ENCODE measurements around the gene TAF6.

The TAF6 gene

DNA sequence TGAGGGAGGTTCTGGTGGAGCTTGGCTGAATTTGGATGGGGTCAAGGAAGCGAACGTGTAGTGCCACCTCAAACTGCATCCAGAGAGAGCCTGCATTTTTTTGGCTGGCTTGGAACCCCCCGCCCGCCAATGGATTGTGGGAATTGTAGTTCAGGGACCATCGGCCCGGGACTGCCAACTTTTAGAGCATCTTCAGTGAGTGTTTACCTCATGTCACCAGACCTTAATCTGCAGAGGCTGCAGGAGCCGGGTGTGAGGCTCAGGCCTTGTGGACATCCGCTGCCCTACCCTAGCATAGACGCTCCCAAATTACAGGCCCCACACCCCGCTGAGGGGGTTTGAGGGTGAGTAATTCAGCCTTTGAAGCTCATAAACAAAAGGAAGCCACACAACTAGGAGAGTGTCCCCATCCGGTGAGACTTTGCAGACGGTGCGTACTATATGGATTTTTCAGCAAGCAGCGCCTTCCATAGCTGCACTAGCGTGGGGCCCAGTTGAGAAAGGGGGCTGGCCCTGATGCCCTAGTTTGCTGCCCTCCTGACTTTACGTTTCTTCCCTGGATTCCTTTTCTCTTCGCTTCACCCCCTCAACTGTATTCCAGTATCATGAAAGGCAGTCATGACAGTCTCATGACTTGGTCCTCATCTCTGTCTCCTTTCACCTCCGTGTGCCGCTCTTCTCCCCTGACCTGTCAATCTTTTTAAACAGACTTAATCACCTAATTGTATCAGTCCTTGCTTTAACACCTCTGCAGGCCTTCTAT lies 993 bp upstream of the TAF6 start:
- DNase-seq: no peak

DNA sequence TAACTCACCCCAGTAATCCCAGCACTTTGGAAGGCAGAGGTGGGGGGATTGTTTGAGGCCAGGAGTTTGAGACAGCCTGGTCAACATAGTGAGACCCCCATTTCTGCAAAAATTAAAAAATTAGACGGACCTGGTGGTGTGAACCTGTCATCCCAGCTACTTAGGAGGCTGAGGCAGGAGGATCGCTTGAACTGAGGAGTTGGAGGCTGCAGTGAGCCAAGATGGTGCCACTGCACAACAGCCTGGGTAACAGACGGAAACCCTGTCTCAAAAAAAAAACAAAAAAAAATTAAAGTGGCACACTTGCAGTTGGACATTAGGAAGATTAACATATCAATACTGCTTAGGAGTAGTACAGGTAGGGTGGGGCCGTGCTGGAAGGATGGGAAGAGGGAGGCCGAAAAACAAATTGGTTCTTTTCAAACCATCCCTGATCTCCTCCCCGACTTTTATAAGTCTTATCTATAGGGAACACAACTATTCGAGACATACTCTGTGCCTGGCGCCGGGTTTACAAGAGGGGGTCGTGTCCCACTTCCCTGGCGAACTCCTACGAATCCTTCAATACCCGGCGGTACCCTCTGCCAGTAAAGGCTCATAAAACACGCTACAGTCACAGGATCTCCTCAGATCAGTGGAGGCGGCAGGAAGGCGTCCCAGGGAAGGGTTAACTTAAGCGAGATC lies 628 bp downstream of the TAF6 start:
- DNase-seq: no peak

DNA sequence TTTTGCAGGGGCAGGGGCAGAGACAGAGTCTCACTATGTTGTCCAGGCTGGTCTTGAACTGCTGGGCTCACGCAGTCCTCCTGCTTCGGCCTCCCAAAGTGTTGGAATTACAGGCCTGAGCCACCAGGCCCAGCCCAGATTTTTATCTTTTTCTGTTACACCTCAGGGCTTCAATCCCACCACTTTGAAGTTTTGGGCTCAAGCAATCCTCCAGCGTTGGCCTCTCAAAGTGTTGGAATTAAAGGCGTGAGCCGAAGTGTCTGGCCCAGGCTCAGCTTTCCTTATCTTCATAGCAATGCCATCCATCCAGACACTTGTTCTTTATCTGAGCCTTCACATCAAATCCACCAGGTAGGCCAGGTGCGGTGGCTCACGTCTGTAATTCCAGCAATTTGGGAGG lies 4.1 kb downstream of the TAF6 start:
- no peak for DNase-seq

DNA sequence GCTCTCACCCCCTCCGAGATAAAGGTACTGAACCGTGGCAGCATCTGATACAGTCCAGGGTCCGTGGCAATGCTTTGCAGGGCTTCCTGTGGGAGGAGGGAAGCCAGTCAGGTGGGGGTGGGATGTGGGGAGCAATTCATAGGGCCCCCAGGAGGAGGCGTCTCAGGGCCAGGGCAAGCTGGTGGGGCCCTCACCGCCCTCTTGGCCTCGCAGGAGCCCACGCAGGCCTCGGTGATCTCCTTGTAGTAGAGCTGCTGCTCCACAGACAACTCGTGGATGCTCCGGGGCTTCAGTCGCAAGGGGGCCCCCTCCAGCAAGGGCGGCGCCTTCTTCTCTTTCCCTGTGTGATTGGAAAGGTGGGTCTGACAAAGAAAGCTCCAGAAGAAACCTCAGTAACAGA lies 7.2 kb downstream of the TAF6 start:
- DNase-seq: no peak

DNA sequence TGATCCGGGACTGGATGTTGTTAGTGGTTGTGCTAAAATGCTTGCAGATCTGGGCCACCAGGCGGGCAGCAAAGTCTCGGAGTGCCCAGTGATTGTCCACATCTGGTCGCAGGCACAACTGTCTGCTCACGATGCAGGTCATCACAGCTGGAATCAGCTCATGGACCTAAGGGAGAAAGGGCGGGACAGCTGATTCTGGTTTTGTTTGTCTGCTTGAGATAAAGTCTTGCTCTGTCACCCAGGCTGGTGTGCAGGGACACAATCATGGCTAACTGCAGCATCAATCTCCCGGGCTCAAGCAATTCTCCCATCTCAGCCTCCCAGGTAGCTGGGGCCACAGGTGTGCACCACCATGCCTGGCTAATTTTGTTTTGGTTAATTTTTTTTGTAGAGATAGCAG lies 8.0 kb downstream of the TAF6 start:
- DNase-seq: no peak

DNA sequence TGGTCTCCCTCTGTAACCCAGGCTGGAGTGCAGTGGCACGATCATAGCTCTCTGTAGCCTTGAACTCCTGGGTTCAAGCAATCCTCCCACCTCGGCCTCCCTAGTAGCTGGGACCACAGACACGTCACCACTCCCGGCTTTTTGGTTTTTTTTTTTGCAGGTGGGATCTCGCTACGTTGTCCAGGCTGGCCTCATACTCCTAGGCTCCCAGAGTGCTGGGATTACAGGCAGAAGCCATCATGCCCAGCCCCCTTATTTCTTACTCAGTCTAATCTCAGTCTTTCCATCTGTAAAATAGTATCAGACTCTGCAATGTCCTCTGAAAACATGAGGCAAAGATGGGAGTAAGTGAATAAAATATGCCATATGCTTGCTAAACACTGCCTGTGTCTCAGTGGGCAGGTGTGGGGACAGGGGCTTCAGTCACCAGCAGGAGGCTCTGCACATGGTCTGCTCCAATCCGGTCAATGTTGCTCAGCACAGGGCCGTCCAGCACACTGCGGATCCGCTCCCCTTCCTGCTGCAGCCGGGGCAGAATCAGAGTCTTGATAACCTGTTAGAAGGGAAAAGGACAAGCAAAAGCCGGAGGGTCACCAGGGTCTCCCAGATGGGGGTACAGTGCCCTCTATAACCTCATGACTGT lies 9.5 kb downstream of the TAF6 start:
- no peak for DNase-seq

DNA sequence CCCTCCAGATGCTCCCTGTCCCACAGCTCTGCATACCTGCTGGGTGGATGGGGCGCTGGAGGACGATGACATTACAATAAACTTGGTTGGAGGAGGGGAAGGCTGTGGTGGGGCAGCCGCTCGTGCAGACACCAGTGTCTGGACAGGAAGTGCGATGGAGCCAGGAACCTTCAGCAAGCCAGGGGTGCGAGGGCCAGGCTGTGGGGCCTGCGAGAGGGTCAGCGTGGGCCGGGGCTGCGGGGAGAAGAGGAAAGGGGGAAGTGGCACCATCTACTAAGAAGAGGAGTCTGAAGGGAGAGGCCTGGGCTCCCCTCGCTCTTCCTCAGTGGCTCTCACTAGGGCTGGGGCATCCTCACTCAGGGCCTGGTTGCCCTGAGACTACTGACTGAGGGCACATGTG lies 11.3 kb downstream of the TAF6 start:
- no peak for DNase-seq

DNA sequence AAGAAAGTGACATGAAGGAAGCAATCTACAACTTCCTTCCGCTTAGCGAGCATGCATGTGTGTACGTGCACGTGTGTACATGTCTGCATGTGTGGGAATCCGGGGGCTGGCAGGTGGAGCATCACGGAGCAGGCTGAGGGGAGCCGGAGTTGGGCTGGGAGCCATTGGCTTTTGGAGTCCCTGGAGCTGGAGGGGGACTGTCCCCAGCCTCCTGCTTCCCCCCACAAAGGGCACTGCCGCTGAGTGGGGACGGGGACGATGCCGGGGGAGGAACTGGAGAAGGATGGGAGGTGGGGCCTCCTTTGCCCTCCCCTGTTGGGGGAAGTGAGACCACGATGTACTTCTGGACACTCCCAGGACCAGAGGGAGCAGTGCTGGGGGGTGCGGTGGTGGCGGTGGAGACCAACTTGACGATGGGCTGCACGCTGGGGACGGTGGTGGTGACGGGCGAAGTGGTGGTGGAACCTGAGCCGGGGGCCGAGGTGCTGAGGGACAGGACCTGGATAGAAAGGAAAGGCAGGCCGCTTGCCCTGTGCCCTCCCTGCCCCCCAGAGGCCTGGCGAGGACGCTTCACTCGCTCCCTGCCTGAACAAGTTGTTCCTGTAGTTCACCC lies 11.9 kb downstream of the TAF6 start:
- no peak for DNase-seq

DNA sequence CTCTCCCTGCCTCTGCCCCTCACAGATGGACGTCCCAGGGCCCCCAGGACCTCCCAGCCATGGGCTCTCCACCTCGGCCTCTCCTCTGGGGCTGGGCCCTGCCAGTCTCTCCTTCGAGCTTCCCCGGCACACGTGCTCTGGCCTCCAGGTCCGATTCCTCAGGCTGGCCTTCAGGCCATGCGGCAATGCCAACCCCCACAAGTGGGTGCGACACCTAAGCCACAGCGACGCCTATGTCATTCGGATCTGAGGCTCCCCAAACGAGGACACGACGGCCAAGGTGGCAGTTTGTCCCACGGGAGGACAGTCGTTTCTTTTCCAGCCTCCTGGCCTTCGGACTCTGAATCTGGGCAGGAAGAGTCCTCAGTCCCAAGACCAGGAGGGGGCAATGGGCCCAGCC lies 12.5 kb downstream of the TAF6 start:
- DNase-seq: no peak

DNA sequence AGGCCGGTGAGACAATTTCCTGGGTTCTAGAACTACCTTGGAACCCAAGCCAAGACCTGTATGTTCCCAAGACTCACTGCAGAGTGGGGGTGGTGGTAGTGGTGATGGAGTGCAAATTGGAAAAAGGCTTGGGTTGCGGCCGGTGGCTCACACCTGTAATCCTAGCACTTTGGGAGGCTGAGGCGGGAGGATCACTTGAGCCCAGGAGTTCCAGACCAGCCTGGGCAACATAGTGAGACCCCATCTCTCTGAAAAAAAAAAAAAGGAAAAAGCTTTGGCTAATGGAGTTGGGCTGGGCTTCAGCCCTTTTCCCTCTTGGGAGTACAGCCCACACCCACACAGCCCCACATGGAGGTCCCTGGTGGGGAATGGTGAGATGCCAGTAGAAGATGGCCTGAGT lies 13.6 kb downstream of the TAF6 start:
- no peak for DNase-seq

DNA sequence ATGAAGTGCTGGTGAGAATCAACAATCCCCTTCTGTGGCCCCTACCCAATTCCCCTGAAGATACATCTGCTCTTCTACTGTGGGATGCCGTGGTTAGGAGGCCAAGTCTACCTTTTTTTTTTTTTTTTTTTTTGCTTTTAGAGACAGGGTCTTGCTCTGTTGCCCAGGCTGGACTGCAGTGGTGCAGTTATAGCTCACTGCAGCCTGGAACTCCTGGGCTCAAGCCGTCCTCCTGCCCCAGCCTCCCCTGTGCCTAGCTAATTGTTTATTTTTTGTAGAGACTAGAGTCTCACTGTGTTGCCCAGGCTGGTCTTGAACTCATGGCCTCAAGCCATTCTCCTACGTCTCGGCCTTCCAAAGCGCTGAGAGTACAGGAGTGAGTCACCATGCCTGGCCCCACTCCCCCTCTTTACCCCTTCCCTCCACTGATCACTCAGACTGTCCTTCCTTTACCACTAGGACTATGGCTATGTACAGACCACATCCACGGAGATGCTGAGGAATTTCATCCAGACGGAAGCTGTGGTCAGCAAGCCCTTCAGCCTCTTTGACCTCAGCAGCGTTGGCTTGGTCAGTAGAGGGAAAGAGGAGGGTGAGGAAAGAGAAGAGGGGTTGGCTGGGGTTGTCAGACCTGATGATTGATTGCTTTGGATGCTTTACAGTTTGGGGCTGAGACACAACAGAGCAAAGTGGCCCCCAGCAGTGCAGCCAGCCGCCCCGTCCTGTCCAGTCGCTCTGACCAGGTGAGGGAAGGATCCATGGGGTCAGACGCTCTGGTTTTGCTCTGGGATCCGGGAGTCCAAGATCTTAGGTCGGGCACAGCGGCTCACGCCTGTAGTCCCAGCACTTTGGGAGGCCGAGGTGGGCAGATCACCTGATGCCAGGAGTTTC lies 16.0 kb downstream of the TAF6 start:
- no peak for DNase-seq

DNA sequence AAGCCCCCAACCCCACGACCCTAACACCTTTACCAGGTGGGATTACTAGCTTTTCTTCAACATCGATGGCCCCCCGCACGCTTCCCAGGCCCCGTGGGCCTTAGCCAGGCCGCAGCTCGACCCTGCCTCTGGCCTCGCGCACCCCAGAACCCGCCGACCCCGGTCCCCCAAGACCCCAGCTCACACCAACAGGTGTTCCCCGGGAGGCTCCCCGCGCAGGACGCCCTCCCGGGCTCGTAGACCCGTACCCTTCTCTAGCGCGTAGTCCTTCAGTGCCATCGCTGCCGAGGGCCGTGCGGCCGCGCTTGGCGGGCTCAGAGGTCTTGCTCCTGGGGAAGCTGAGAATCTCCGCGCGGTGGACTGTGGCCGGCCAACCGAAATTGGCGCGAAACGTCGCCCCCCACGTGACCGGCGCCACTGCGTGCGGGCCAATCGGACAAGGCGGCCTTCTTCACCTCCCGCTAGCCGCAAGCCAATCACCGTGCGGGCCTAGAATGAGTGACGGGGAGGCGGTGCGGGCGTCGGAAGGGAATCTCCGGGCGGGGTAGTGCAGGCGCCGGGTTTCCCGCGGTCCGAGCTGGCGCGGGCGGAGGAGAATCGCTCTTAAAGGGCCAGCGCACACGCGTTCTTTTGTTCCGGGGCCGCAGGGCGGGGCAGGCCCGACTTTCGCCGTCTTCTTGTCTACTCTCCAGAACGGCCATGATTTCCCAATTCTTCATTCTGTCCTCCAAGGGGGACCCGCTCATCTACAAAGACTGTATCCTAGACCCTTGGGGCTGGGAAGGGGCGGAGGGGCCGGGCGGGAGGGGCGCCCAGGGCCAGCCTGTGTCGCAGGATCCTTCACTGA lies 17.9 kb downstream of the TAF6 start, which contains the start of the genes AP4M1 and MCM7:
Gene AP4M1 (plus strand): TSS at position 628 of the 847 bp plus-strand sequence. CDS start 72 bp downstream, at position 700.
Gene MCM7 (minus strand): TSS at position 382 of the 847 bp plus-strand sequence. CDS start 103 bp downstream, at position 279.
- DNase-seq: peak; percentile 99

DNA sequence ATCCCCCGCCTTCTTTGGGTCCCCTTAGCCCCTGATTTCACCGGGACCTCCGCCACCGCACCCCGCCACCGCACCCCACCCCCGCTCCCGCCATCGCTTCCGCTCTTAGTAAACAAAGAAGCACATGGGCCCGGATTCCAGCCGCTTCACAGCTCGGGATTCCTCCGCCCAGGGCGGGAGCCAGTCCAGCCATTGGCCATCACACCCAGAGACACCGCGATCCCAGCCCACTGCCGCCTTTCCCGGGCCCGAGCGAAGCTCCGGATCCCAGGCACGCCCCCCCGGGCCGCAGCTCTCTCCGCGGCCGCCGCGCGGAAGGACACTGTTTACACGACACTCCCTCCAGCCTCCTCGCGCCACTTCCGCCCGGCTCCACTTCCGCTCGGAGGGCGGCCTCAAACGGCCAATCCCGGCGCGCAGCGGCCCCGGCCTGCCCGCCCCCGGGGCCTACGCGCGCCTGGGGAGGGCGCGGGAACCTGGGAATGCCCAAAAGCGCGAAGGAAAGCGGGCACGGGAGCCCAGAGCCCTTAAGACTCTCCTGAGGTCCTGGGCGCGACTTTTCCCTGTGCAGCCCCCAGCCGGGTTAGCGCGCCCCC lies 18.6 kb downstream of the TAF6 start:
- peak; percentile 92 for DNase-seq

DNA sequence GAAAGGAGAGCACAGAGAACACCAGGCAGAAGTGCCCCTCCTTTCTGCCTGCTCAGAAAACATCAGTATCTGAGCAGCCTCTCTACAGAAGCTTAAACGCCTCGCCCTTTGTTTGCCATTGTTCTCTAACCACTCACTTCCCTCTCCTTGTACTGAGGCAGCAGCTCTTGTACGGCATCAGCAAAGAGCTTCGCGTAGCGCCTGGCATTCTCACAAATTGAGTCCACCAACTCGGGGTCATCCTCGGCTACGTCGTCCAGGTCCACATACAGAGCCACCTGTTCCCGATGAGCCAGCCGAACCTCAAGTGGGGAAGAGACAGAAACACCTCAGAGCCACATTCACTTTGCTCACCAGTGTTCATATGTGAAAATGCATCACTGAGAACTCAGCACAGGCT lies 19.7 kb downstream of the TAF6 start:
- DNase-seq: no peak

DNA sequence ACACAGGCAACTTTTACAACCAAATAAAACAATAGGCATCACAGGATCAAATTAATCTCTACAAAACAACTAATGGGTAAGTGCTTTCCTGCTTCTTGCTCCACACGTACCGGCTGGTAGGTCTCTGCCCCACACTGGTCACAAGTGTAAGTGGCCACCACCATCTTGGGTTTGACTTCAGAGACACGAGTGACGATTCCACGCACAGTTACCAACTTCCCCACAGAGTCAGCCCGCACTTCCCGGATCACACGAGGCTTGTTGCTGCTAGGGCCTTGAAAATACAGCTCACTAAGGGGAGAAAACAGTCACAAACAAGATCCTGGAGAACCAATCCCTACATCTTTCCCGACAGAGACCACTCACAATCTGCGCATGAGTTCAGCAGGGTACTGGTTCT lies 20.2 kb downstream of the TAF6 start:
- DNase-seq: no peak

DNA sequence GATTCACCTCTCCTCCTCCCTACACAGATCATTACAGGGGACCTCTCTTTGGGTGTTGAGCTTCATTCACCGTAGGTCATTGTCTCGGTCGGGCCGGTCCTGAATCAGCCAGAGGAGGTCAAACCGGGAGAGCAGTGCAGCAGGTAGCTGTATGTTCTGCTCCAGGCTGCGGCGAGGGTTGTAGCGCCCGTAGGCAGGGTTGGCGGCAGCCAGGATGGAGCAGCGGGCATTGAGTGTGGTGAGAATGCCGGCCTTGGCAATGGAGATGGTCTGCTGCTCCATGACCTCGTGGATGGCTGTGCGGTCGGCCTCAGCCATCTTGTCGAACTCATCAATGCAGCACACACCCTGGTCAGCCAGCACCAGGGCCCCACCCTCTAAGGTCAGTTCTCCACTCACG lies 23.5 kb downstream of the TAF6 start:
- DNase-seq: no peak

DNA sequence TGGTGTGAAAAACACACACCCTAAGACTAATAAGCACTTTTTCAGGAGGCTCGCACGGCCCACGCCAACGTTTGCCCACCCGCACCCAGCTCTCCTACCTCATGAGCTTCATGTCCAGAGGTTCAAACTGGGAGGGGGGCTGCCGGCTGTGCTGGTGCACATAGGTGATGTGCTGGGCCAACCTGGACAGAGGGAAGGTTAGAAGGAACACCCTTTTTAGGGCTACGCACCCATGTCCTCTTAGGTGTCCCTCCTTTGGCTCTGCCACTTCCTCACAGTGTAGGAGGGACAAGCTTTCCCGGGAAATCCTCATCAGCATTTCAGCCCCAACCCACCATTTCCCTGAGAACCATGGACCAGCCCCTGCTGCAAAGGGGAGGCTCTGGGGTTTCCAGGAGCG lies 23.9 kb downstream of the TAF6 start:
- no peak for DNase-seq

DNA sequence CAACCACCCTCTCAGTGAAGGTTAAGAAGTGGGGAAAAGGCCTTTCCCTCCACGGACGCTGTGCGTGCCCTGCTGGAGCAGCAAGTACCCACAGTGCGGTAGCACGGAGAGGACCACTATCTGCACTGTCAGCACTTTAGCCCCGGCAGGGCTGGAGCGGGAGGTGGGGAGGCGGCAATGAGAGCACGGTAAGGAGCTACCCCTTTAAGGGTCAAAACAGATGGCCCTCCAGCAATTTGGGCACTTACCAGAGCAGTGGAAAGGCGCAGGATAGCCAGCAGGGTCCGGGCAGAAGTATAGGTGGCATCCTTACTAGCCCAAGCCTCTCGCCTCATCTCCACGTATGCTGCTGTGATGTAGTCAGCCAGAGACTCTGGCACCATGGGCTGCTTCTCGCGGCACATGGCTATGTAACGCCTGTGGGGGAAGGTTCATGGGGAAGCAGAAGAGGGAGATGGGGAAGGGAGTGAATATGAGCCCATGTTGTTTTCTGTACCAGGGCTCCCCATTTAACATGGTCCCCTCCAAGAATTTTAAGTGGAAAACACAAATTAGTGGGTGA lies 25.2 kb downstream of the TAF6 start:
- no peak for DNase-seq

DNA sequence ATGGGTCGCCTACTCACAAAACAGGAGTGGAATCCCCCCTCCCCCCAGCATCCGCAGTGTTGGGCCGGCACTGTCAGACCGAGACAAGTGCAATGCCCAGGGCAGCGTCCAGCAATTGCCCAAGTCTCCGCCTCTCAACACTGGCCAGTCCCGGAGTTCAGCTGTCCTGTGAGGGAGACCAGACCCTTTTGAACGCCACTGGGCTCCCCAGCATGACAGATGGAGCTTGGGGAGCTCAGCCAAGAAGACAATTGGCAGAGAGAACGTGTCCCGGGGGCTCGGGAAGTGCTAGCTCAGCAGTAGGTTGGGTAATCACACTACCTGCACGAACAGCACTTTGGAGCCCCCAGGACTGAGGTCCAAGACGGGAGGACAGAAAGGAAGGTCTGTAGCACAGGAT lies 25.7 kb downstream of the TAF6 start:
- no peak for DNase-seq

DNA sequence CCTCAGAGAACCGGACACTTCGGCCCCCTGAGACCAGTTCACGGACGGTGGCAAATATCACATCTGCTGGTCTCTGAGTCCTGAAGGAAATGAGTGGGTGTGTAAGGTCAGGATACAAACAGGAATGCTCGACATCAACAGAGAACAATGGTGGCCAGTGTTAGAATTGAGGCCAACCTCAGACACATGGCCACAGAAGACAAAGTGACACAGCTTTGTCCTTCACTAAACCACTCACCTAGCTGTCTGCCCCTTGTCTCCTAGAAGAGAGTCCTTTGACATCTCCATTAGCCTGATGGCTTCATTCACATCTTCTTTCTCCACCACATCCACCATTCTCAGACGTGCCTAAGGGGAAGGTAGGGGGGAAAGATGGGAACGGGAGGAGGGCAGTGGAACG lies 26.1 kb downstream of the TAF6 start:
- DNase-seq: no peak

All from DMS153 (cell line).